ENCODE data around the gene PANX2. TPM values are rescaled to one million over a fixed set of nuclear protein-coding genes. Genes with fewer than 3 reads are reported as not detected.

Gene PANX2
- total and polyA plus RNA-seq, 2 experiments from 2014 or later = 2.8 to 5.1 TPM

- peaks cover 4% of the 10 kb centered on the region; the same call in 1 of the 3 replicates for H3K36me3 Mint-ChIP-seq (ENCODE audit: low read depth)
- H3K27ac ChIP-seq (ENCODE audit: low read depth) = no peak overlapping the region
Observed at GRCh38 chr22:50175191-50175461, 4.6 kb downstream of the PANX2 start.

More at GRCh38 chr22:50175191-50175461, 4.6 kb downstream of the PANX2 start:
- Mint-ChIP-seq H3K4me3 (no peak overlapping the region), H3K9me3 (no peaks in the 10 kb centered on the region), H3K27me3 (ENCODE audit: insufficient read depth, low read depth, poor library complexity) (peaks cover 14% of the 10 kb centered on the region), H3K4me1 (peaks cover 5% of the 10 kb centered on the region), H3K27ac (no peak overlapping the region)
- Histone ChIP-seq H2AFZ (no peak overlapping the region), H3K4me2 (no peak overlapping the region), H3K4me3 (no peak overlapping the region), H3K9me2 (ENCODE audit: insufficient read depth) (no peaks in the 10 kb centered on the region), H3K36me3 (ENCODE audit: insufficient read depth) (no peaks in the 10 kb centered on the region), H3K27me3 (ENCODE audit: insufficient read depth) (peaks cover 8% of the 10 kb centered on the region; the same call in 1 of the 2 replicates), H4K20me1 (replicated peaks; ENCODE audit: insufficient read depth) (no peaks in the 10 kb centered on the region), H3F3A (replicated peaks; ENCODE audit: low read depth) (no peaks in the 10 kb centered on the region), H3K4me1 (ENCODE audit: insufficient read depth) (0 out of 2 replicates have a peak, but pooled peaks cover 7% of the 10 kb centered on the region), H3K79me2 (replicated peaks; ENCODE audit: insufficient read depth) (no peaks in the 10 kb centered on the region)
- DNase-seq (ENCODE audit: low spot score) = no peak
- no peak for ATAC-seq
- TF ChIP-seq EZH2 (IDR thresholded peaks at IDR 0.05; ENCODE audit: low read depth, unreplicated experiment) = no peak
- no peak for TF ChIP-seq CTCF (conservative IDR thresholded peaks at IDR 0.05; ENCODE audit: low read depth in 2 of 2)
- no peak for TF ChIP-seq REST (IDR thresholded peaks at IDR 0.05; ENCODE audit: unreplicated experiment)
- no peak for TF ChIP-seq ZNF462 (CRISPR knock-in tag; IDR thresholded peaks at IDR 0.05)
- no peak for TF ChIP-seq CREB1 (CRISPR knock-in tag; IDR thresholded peaks at IDR 0.05; ENCODE audit: low read depth)
- no peak for TF ChIP-seq EZH2phosphoT487 (IDR thresholded peaks at IDR 0.05; ENCODE audit: unreplicated experiment)
- TF ChIP-seq POLR2AphosphoS5 (IDR thresholded peaks at IDR 0.05; ENCODE audit: low read depth) = no peak
- no peak for TF ChIP-seq ETS1 (IDR thresholded peaks at IDR 0.05)
- TF ChIP-seq ZNF114 (CRISPR knock-in tag; IDR thresholded peaks at IDR 0.05) = no peak
- no peak for TF ChIP-seq STAT1 (IDR thresholded peaks at IDR 0.05; ENCODE audit: unreplicated experiment)
- no peak for TF ChIP-seq NANOG (IDR thresholded peaks at IDR 0.05; ENCODE audit: borderline replicate concordance)
- no peak for TF ChIP-seq JUNB (IDR thresholded peaks at IDR 0.05; ENCODE audit: unreplicated experiment)
- TF ChIP-seq ZNF331 (CRISPR knock-in tag; IDR thresholded peaks at IDR 0.05; ENCODE audit: low read depth) = no peak
